ENCODE results near the gene HNRNPL.
A peak's percentile ranks its signal among the peaks of the same experiment; 100 is the strongest.
"Not testable (repeated sequence)": the region's sequence is repeated elsewhere in the genome, so short reads cannot be mapped to it uniquely, and the experiment has no call there.

The HNRNPL gene

GRCh38 chr19:38797781-38798180 is 52.0 kb downstream of the HNRNPL start:
- not testable (repeated sequence) for DNase-seq

DNA sequence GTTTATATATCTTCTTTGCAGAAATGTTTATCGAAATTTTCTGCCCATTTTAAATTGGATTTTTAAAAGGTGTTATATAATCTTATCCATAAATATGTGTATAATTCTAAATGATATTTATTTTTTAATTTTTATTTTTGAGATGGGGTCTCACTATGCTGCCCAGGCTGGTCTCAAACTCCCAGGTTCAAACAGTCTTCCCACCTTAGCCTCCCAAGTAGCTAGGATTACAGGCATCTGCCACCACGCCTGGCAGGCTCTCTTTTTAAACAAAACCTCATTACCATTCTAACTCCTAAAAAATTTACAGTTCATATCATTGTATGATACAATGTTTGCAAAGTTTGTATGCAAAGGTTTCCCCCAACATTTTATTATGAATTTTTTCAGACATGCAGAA is 53.6 kb downstream of the HNRNPL start:
- no peak for DNase-seq

DNA sequence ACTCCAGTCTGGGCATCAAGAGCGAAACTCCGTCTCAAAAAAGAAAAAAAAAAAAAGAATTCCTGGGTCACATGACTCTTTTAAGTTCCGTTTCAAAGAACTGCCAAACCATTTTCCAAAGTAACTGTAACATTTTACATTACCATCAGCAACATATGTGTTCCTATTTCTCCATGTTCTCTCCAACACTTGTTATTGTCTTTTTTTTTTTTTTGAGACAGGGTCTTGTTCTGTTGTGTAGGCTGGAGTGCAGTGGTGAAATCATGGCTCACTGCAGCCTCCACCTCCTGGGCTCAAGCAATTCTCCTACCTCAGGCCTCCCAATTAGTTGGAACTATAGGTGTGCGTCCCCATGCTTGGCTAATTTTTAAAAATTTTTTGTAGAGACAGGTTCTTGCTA is 54.2 kb downstream of the HNRNPL start:
- no peak for DNase-seq

GRCh38 chr19:38793671-38794070 is 56.1 kb downstream of the HNRNPL start:
- no peak for DNase-seq

GRCh38 chr19:38793177-38793576 is 56.6 kb downstream of the HNRNPL start:
- DNase-seq, result no peak

DNA sequence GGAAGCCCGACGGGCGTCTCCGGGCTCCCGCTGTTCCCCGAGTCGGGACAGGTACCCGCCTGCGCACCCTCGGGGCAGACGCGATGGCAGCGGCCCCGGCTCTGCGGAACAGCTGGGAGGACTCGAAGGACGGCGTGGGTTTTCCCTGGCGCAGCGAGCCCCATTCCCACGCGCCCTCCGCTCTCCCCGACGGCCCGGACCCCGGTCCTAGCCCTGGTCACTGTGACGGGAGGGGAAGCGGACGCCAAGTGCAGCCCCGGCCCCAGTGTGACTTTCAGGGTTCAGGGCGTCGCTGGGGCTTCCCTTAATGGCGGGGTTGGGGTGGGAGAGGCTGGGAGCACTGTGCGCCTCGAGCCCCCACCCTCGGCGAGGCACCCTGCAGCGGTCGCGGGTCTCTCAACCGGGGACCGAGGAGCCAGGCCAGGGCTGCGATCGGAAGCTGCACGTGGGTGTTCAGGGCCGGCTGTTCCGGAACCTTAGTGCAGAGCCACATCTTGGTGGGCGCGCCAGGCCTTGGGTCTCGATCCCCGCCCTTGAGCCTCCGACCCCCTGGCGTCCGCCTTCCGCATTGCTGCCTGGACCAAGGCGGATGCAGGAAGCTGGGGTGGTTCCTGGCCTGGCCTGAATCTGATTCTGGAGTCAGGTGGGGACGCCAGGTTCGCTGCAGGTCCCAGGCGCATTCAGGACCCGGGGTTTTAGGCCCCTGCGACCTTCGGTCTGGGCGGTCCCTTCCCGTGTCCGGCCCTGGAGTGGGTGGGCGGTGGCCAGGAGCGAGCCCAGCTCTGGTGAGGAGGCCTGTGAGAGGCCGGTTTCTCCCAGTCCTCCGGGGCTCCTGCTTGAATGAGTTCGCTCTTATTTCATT is 57.3 kb downstream of the HNRNPL start:
- peak; percentile 34 for DNase-seq

DNA sequence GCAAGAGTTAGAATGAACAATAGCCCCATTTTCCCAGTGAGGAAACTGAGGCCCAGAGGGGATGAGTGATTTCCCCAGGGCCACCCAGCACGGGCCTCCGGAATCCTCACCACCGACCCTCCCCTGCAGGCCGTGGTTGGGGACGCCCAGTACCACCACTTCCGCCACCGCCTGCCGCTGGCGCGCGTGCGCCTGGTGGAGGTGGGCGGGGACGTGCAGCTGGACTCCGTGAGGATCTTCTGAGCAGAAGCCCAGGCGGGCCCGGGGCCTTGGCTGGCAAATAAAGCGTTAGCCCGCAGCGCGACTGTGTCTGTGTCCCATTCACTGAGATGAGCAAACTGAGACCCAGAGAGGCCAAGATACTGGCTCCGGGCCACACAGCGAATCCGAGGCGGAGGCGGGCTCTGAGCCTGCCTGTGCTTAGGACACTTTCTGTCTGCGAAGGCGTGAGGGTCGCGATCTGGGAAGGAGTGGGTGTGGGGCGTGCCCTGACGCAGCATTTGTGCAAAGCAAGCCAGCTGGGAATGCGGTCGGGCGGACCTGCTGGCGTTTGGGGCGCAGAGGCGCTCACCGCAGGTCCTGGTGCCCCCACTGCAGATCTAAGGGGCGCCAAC is 58.2 kb downstream of the HNRNPL start:
- DNase-seq, result not testable (repeated sequence)

DNA sequence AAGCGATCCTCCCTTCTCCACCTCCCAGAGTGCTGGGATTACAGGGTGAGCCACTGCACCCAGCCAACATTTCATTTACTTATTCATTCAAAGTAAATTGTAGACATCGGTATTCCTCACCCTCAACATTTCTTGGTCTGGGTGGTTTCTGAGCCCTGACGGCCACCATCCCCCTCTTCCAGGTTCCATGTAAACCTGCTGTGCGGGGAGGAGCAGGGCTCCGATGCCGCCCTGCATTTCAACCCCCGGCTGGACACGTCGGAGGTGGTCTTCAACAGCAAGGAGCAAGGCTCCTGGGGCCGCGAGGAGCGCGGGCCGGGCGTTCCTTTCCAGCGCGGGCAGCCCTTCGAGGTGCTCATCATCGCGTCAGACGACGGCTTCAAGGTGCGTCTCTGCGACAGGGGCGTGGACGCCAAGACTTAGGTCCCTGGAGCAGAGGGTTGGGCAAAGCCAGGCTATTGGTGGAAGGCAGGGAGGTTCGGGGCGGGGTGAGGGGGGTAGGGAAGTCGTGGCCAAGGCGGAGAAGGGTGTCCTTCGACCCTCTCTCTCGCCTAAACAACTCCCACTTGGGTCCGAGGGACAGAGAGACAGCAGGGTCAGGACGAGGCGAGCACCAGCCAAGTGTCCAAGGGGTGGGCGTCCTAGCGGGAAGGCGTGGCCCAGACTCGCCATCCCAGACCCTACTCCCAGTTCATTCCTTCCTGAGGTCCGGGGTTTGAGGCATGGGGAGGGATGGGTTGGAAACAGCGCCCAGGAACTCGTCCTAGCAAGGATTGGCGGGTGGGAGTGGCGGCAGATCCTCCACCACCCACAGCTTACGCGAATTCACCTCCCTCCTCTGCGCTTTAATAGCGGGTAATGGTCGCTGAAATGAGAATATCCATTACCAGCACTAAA is 59.0 kb downstream of the HNRNPL start:
- DNase-seq, result not testable (repeated sequence)

DNA sequence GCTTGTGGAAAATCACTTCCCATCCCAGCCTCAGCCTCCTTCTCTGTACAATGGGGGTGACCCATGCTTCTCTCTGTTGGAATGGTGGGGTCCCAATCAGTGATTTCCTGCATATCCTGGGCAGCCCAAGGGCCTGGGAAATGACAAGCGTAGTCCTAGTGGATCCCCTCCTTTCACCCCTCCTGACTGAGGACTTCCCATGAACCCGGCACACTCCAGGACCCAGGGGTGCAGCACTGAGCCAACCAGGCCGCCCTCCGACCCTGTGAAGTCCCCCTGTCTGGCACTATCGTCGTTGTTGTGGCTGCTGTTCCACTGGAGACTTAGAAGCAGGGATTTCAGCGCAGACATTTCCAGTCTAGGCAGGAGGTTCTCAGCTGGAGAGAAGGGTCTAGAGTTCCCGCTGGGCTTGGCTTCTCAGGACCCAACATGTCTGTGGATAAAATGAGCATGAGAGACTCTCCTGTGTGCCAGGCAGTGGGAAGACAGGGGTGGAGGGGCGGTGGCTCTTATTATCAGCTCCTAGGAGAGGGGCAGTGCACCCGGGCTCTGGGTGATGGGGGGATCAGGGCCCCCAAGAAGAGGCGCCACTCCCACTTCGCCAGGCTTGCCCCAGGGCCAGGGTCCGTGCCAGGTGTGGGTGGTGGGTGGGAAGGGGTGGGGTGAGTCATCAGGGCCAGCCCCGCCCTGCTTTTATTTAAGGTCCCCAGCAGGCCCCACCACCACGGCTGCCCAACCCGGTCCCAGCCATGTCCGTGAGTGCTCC is 61.1 kb downstream of the HNRNPL start, which contains the start of gene LGALS7B:
TSS of gene LGALS7B (plus strand) at position 723 of the 766 bp plus-strand sequence. CDS start at position 750, 27 bp downstream.
- DNase-seq, result no peak

DNA sequence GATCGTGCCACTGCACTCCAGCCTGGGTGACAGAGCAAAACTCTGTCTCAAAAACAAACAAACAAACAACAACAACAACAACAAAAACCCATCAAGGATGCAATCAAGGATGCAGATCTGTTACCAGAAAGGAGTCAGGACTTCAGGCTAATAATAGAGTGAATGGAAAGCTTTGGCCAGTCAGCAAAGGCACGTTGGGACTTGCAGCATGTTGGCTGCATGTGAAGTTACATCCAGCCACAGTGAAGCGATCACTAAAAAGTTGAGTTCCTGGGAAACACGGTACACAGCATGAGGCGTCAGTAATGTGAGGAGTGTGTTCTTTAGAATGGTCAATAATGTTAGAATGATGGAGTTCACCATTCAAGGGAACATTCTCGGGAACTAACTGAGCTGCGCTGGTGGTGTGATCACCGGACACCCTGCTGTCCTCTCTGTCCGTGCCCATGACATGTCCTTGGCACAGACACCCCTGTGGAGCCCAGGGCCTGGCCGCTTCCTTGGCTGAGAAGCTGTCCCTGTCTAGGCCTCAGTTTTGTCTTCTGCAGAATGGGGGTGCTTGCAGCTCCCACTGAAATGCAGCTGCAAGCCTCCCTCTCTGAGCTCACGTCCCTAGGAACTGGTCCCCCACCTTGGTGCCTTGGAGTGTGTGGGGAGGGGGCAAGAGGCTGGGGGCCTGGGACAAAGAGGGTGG is 63.1 kb downstream of the HNRNPL start:
- DNase-seq, result no peak
